Ishikawa (cell line): ENCODE results near the gene LRPAP1.

Source experiments
- CEBPB ChIP-seq: IDR thresholded peaks from 2 replicates; pipeline ENCODE4 v1.6.1; 2012
- CREB1 ChIP-seq: IDR thresholded peaks from 2 replicates; pipeline ENCODE4 v1.6.1; 2012; ENCODE audit warnings: low read depth
- EGR1 ChIP-seq: IDR thresholded peaks from 2 replicates; pipeline ENCODE4 v1.6.1; 2012
- EP300 ChIP-seq: IDR thresholded peaks from 2 replicates; pipeline ENCODE4 v1.6.1; 2012; ENCODE audit warnings: borderline replicate concordance
- FOXM1 ChIP-seq: IDR thresholded peaks from 2 replicates; pipeline ENCODE4 v1.6.1; 2012; ENCODE audit warnings: low read depth, borderline replicate concordance
- NFIC ChIP-seq: IDR thresholded peaks from 2 replicates; pipeline ENCODE4 v1.6.1; 2012
- RAD21 ChIP-seq: IDR thresholded peaks from 2 replicates; pipeline ENCODE4 v1.6.1; 2012; ENCODE audit warnings: low read depth
- TAF1 ChIP-seq: IDR thresholded peaks from 2 replicates; pipeline ENCODE4 v1.6.1; 2012; ENCODE audit warnings: low read depth, mild to moderate bottlenecking
- TCF12 ChIP-seq: IDR thresholded peaks from 2 replicates; pipeline ENCODE4 v1.6.1; 2012; ENCODE audit warnings: low read depth
- TEAD4 ChIP-seq: IDR thresholded peaks from 2 replicates; pipeline ENCODE4 v1.6.1; 2012
- YY1 ChIP-seq: IDR thresholded peaks from 2 replicates; pipeline ENCODE4 v1.6.1; 2012; ENCODE audit warnings: low read depth
- ZBTB7A ChIP-seq: IDR thresholded peaks from 2 replicates; pipeline ENCODE4 v1.6.1; 2012; ENCODE audit warnings: low read depth
- TF ChIP-seq, protein P1 (sequence below): IDR thresholded peaks from 2 replicates; pipeline ENCODE4 v1.6.1; 2012
- TF ChIP-seq, protein P2 (sequence below): IDR thresholded peaks from 2 replicates; pipeline ENCODE4 v1.6.1; 2012
- TF ChIP-seq, protein P3 (sequence below): IDR thresholded peaks from 2 replicates; pipeline ENCODE4 v1.6.1; 2012; ENCODE audit warnings: low read depth, mild to moderate bottlenecking

The LRPAP1 gene

DNA sequence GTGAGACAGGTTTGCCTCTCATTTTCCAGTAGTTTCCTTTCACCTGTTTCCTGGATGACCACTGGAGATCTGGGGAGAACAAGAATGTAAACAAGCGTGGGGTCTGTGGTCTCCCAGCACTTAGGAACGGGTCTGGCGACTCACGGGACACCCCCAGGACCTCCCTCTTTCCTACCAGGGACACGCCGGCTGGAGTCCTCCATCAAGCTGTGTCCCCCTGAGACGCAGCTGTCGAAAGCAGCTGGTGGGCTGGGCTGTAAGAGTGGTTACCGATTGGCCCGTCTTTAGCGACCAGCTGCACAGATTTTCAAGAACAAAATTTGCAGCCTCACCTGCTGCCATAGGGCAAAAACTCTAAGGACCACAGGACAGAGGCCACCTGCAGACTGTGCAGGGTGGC, 11.9 kb downstream of the LRPAP1 start:
- TF ChIP-seq TEAD4 (no peak), EGR1 (no peak), EP300 (no peak), CEBPB (no peak), CREB1 (no peak), ZBTB7A (no peak)
- TF ChIP-seq, protein P1, sequence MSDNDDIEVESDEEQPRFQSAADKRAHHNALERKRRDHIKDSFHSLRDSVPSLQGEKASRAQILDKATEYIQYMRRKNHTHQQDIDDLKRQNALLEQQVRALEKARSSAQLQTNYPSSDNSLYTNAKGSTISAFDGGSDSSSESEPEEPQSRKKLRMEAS = no peak
- TF ChIP-seq, protein P2, sequence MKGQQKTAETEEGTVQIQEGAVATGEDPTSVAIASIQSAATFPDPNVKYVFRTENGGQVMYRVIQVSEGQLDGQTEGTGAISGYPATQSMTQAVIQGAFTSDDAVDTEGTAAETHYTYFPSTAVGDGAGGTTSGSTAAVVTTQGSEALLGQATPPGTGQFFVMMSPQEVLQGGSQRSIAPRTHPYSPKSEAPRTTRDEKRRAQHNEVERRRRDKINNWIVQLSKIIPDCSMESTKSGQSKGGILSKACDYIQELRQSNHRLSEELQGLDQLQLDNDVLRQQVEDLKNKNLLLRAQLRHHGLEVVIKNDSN = no peak

DNA sequence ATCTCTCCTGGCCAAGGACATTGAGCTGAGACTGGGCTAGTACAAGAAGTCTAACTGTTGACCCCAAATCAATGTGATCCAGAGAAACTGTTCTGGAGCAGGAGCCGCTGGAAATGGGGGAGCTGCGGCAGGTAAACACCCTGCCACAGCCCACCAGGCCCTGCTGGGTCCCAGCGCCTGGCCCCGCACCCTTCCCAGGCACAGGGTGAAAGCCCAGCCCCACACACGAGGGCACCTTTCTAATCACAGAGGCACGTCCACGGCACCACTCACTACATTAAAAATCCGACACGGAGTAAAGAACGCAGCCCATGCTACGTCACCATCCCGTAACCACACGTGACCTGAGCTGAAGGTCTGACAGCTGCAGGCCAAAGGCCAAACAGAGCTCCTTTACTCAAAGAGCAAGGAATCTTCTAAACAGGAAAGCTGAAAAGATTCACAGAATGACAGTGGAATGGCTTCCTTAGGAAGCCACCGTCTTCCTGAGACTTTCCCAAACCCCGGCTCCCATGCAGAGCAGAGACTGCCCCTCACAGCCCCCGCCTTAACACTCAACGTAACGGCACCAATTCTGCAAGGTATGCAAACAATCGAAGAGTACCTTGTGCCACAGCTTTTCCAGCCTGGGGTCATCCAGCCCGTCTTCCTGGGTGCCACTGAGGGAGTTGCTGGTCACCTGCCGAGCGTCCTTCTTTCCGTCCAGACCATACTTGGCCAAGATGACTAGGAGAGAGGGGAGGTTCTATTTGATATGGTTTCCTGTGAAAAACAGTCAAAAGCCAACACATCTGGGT, 12.6 kb downstream of the LRPAP1 start:
- TF ChIP-seq TEAD4 = no peak

DNA sequence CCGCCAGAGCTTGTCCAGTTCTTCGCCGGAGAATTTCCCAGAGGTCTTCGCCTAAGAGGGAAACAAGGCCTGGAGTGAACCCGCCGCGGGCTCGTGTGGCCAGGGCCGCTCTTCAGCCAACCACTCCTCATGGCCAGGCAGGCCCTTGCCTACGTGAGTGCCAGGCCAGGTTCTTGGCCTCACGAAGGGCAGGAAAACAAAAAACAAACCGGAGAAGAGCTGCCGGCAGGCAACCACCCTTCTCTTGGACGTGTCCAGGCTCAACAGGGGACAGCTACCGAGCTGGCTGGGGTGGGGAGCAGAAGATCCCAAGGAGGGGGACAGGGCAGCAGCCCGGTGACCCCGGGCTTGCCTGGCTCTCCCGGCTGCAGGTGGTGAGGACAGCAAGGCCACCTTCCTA, 13.3 kb downstream of the LRPAP1 start:
- TF ChIP-seq EP300 (no peak), TCF12 (no peak)

DNA sequence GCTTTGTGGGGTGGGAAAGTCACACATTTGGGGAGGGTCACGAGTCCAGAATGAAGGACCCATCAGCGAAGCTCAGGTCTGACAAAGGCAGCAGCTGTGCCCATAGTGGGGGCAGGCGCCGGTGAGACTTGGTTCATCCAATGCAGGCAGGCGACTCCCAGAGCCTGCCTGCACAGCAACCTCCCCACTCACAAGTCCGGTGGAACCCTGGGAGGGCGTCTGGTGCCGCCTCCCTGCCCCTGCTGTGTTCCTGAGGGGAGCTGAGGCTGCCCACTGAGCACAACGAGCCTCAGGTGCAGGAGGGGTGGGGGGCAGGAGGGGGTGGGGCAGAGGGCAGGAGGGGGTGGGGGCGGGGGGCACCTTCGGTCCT, 13.7 kb downstream of the LRPAP1 start:
- TF ChIP-seq, protein P1 = no peak
- no peak for TF ChIP-seq TEAD4
- no peak for TF ChIP-seq FOXM1
- no peak for TF ChIP-seq CEBPB
- no peak for TF ChIP-seq YY1
- no peak for TF ChIP-seq TAF1
- no peak for TF ChIP-seq TCF12
- TF ChIP-seq, protein P2 = no peak
- no peak for TF ChIP-seq NFIC
- no peak for TF ChIP-seq RAD21
- no peak for TF ChIP-seq EGR1
- TF ChIP-seq, protein P3, sequence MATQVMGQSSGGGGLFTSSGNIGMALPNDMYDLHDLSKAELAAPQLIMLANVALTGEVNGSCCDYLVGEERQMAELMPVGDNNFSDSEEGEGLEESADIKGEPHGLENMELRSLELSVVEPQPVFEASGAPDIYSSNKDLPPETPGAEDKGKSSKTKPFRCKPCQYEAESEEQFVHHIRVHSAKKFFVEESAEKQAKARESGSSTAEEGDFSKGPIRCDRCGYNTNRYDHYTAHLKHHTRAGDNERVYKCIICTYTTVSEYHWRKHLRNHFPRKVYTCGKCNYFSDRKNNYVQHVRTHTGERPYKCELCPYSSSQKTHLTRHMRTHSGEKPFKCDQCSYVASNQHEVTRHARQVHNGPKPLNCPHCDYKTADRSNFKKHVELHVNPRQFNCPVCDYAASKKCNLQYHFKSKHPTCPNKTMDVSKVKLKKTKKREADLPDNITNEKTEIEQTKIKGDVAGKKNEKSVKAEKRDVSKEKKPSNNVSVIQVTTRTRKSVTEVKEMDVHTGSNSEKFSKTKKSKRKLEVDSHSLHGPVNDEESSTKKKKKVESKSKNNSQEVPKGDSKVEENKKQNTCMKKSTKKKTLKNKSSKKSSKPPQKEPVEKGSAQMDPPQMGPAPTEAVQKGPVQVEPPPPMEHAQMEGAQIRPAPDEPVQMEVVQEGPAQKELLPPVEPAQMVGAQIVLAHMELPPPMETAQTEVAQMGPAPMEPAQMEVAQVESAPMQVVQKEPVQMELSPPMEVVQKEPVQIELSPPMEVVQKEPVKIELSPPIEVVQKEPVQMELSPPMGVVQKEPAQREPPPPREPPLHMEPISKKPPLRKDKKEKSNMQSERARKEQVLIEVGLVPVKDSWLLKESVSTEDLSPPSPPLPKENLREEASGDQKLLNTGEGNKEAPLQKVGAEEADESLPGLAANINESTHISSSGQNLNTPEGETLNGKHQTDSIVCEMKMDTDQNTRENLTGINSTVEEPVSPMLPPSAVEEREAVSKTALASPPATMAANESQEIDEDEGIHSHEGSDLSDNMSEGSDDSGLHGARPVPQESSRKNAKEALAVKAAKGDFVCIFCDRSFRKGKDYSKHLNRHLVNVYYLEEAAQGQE = no peak
- TF ChIP-seq EP300 = no peak

DNA sequence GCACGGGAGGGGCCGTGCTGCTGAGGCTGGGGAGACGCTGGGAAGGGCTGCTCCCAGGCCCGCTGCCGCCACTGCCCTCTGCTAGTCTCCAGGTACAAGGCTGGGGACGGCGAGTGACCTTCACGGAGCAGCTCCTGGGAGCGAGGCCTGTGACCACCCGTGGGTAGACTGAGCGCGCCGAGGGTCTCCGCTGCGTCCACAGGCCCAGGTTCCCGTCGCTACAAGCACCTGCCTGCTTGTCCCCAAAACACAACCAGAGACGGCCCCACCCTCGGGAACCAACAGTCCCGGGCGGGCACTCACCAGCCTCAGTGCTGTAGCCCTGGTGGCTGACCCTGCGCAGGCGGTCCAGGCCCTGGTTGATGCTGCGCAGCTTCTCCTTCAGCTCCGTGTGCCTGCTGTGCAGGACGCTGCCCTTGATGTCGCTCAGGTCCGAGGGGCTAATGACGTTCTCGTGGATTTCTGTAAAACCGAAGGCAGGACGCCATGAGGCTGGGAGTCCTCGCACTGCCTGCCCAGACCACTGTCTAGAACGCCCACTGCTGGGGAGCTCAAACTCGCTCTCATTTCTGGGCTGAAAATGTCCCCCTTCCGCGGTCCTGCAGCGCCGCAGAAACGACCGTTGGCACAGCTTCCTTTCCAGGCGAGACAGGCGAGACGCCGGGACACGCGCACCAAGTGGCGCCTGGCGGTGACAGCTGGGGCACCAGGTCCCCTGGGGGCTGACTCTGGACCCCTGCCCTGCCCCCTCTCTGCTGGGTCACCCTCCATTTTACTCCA, 14.3 kb downstream of the LRPAP1 start:
- no peak for TF ChIP-seq CEBPB
- TF ChIP-seq EGR1 = no peak
- TF ChIP-seq YY1 = no peak
- TF ChIP-seq CREB1 = no peak
- TF ChIP-seq TEAD4 = no peak
- no peak for TF ChIP-seq TAF1
- TF ChIP-seq FOXM1 = no peak

DNA sequence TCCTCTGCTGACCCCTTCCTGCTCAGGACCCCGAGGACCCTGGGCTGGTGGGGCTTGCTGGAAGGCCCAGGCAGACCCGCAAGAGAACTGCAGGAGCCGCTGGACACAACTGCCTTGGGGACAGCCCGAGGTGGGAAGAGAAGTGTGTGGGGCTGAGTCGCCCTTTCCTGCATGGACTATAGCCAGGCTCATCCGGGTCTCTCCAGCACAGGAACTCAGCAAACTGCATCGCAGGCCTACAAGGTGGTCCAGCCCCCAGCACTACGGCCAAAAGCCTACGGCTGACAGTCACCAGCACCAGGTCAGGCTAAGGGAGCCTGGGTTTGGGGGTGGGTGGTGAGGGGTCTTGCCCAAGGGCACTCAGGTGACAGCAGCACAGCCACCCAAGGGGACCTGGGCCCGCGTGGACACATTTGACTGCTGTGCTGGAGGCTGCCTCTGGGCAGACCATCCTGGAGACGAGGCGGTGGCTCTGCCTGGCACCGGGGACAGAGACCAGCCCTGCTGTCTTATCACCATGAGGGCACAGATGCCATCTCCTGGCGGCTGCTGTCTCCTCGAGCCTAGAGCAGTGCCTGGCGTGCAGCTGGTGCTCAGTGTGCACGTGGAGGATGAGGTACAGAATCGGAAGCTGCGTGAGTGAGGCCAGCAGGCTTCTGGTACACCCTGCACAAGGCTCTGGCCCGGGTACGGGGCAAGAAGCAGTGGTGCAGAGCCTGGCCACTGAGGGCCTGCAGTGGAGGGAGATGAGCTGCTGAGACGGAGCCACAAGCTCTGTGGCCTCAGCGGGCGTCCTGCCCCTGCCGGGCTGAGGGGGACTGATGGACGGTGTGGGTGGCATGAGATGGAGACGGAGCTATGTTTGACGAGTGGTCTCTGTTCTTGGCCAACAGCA, 15.1 kb downstream of the LRPAP1 start:
- TF ChIP-seq, protein P1 = no peak
- TF ChIP-seq CEBPB (no peak), YY1 (no peak), EP300 (no peak), TCF12 (no peak)
- TF ChIP-seq, protein P2 = no peak
